ENCODE results near the gene SGPL1.
"Not testable (repeated sequence)": the region's sequence is repeated elsewhere in the genome, so short reads cannot be mapped to it uniquely, and the experiment has no call there.

The SGPL1 gene

GRCh38 chr10:70815504-70816219 lies at the start of gene SGPL1:
Gene SGPL1 (plus strand): TSS chr10:70815948. CDS start chr10:70816854, 906 bp downstream.
- peak; percentile 75 to 89 (median 80) for DNase-seq

GRCh38 chr10:70768026-70768685 lies 47.6 kb upstream of the SGPL1 start:
- DNase-seq: not testable (repeated sequence)

- no peak for DNase-seq
Measured at GRCh38 chr10:70769121-70769520, 46.6 kb upstream of the SGPL1 start.

- DNase-seq: no peak
Measured at GRCh38 chr10:70770001-70770400, 45.7 kb upstream of the SGPL1 start.

GRCh38 chr10:70770516-70770915 lies 45.2 kb upstream of the SGPL1 start:
- not testable (repeated sequence) for DNase-seq

GRCh38 chr10:70771311-70772194 lies 44.2 kb upstream of the SGPL1 start:
- DNase-seq: no peak

GRCh38 chr10:70772627-70773026 lies 43.1 kb upstream of the SGPL1 start:
- no peak for DNase-seq

GRCh38 chr10:70773461-70773860 lies 42.3 kb upstream of the SGPL1 start:
- DNase-seq: no peak

- no peak for DNase-seq
Measured at GRCh38 chr10:70773965-70774809, 41.6 kb upstream of the SGPL1 start.

- DNase-seq: no peak
Measured at GRCh38 chr10:70774810-70775678, 40.7 kb upstream of the SGPL1 start.

- DNase-seq: no peak
Measured at GRCh38 chr10:70775679-70776454, 39.9 kb upstream of the SGPL1 start.

GRCh38 chr10:70776455-70777005 lies 39.2 kb upstream of the SGPL1 start:
- no peak for DNase-seq

GRCh38 chr10:70777063-70777875 lies 38.5 kb upstream of the SGPL1 start:
- DNase-seq: no peak

- no peak for DNase-seq
Measured at GRCh38 chr10:70778267-70778924, 37.4 kb upstream of the SGPL1 start.

- DNase-seq: no peak
Measured at GRCh38 chr10:70779088-70779487, 36.7 kb upstream of the SGPL1 start.

GRCh38 chr10:70779511-70780369 lies 36.0 kb upstream of the SGPL1 start:
- DNase-seq: no peak

- no peak for DNase-seq
Measured at GRCh38 chr10:70780370-70780760, 35.4 kb upstream of the SGPL1 start.

GRCh38 chr10:70780772-70781171 lies 35.0 kb upstream of the SGPL1 start:
- no peak for DNase-seq
